ENCODE data around the gene CLCNKA.

Gene CLCNKA

GRCh38 chr1:15994081-15994480 is 27.8 kb upstream of the CLCNKA start:
- Histone ChIP-seq H3K4me1 (ENCODE audit: insufficient read depth, low read length) (no peaks in the 10 kb centered on the region), H3K36me3 (ENCODE audit: insufficient read depth, low read length) (no peaks in the 10 kb centered on the region), H3K79me2 (ENCODE audit: insufficient read depth, low read length) (no peaks in the 10 kb centered on the region), H4K20me1 (ENCODE audit: insufficient read depth, low read length) (no peaks in the 10 kb centered on the region; the same call in 1 of the 2 replicates), H3K9me3 (ENCODE audit: insufficient read depth, low read length, severe bottlenecking) (no peaks in the 10 kb centered on the region), H3K4me3 (ENCODE audit: low read depth in 1 of 2, low read length in 2 of 2) (no peak overlapping the region), H3K27ac (ENCODE audit: low read length) (no peak overlapping the region), H3K27me3 (ENCODE audit: insufficient read depth, low read length, poor library complexity) (no peaks in the 10 kb centered on the region), H3K9ac (ENCODE audit: low read depth, low read length) (no peak overlapping the region), H2AFZ (ENCODE audit: low read depth, low read length) (no peak overlapping the region), H3K4me2 (ENCODE audit: insufficient read depth, low read length) (no peak overlapping the region)
- DNase-seq (no peak), ATAC-seq (ENCODE audit: insufficient read depth, low read depth) (no peak)
- TF ChIP-seq CTCF (IDR thresholded peaks at IDR 0.05; ENCODE audit: borderline replicate concordance, extremely low read depth, low read length, poor library complexity, severe bottlenecking) (no peak), EZH2 (IDR thresholded peaks at IDR 0.05; ENCODE audit: borderline replicate concordance, low read depth, low read length, severe bottlenecking) (no peak)

- no peaks in the 10 kb centered on the region for H3K36me3 ChIP-seq (ENCODE audit: insufficient read depth, low read length)
- TF ChIP-seq EZH2 (IDR thresholded peaks at IDR 0.05; ENCODE audit: borderline replicate concordance, low read depth, low read length, severe bottlenecking): no peak
- peak; percentile 58 for TF ChIP-seq CTCF (IDR thresholded peaks at IDR 0.05; ENCODE audit: borderline replicate concordance, extremely low read depth, low read length, poor library complexity, severe bottlenecking)
- no peak overlapping the region for H3K4me2 ChIP-seq (ENCODE audit: insufficient read depth, low read length)
- no peaks in the 10 kb centered on the region for H3K4me1 ChIP-seq (ENCODE audit: insufficient read depth, low read length)
- no peak overlapping the region for H2AFZ ChIP-seq (ENCODE audit: low read depth, low read length)
- H3K4me3 ChIP-seq (ENCODE audit: low read depth in 1 of 2, low read length in 2 of 2): no peak overlapping the region
- H3K79me2 ChIP-seq (ENCODE audit: insufficient read depth, low read length): no peaks in the 10 kb centered on the region
- no peak overlapping the region for H3K27ac ChIP-seq (ENCODE audit: low read length)
- H3K27me3 ChIP-seq (ENCODE audit: insufficient read depth, low read length, poor library complexity): no peaks in the 10 kb centered on the region
- ATAC-seq (ENCODE audit: insufficient read depth, low read depth) (no peak), DNase-seq (no peak)
- H4K20me1 ChIP-seq (ENCODE audit: insufficient read depth, low read length): no peaks in the 10 kb centered on the region; the same call in 1 of the 2 replicates
- no peak overlapping the region for H3K9ac ChIP-seq (ENCODE audit: low read depth, low read length)
- no peaks in the 10 kb centered on the region for H3K9me3 ChIP-seq (ENCODE audit: insufficient read depth, low read length, severe bottlenecking)
These were observed 27.1 kb upstream of the CLCNKA start for GRCh38 chr1:15994590-15995351.

- Histone ChIP-seq H3K4me1 (ENCODE audit: insufficient read depth, low read length) (no peaks in the 10 kb centered on the region), H3K79me2 (ENCODE audit: insufficient read depth, low read length) (no peaks in the 10 kb centered on the region), H3K4me3 (ENCODE audit: low read depth in 1 of 2, low read length in 2 of 2) (no peak overlapping the region), H3K9me3 (ENCODE audit: insufficient read depth, low read length, severe bottlenecking) (no peaks in the 10 kb centered on the region), H3K36me3 (ENCODE audit: insufficient read depth, low read length) (no peaks in the 10 kb centered on the region), H4K20me1 (ENCODE audit: insufficient read depth, low read length) (no peaks in the 10 kb centered on the region; the same call in 1 of the 2 replicates), H2AFZ (ENCODE audit: low read depth, low read length) (no peak overlapping the region), H3K27me3 (ENCODE audit: insufficient read depth, low read length, poor library complexity) (no peaks in the 10 kb centered on the region), H3K27ac (ENCODE audit: low read length) (no peak overlapping the region), H3K9ac (ENCODE audit: low read depth, low read length) (no peak overlapping the region), H3K4me2 (ENCODE audit: insufficient read depth, low read length) (no peak overlapping the region)
- TF ChIP-seq CTCF (IDR thresholded peaks at IDR 0.05; ENCODE audit: borderline replicate concordance, extremely low read depth, low read length, poor library complexity, severe bottlenecking) (no peak), EZH2 (IDR thresholded peaks at IDR 0.05; ENCODE audit: borderline replicate concordance, low read depth, low read length, severe bottlenecking) (no peak)
- ATAC-seq (ENCODE audit: insufficient read depth, low read depth): no peak
- no peak for DNase-seq
These were observed 24.7 kb upstream of the CLCNKA start for GRCh38 chr1:15997076-15997585.
